HEK293 (cell line): ENCODE results near the gene PPEF2.

Experiments
- CTCF ChIP-seq: fragments of 450-650 bp; formaldehyde crosslinking; IDR thresholded peaks from 2 replicates; pipeline ENCODE4 v1.5.1; 2016; ENCODE audit warnings: missing biosample characterization, missing genetic modification characterization
- HOXD13 ChIP-seq: sonication (generic); formaldehyde crosslinking; IDR thresholded peaks from 2 replicates; pipeline ENCODE4 v1.8.0; 2022; ENCODE audit warnings: missing genetic modification reagents, borderline replicate concordance
- PBX3 ChIP-seq: sonication (generic); formaldehyde crosslinking; IDR thresholded peaks from 2 replicates; pipeline ENCODE4 v1.8.1; 2022; ENCODE audit warnings: mild to moderate bottlenecking, moderate library complexity, missing genetic modification reagents
- REST ChIP-seq: fragments of 450-650 bp; formaldehyde crosslinking; IDR thresholded peaks from 2 replicates; pipeline ENCODE4 v1.5.1; 2016; ENCODE audit warnings: missing biosample characterization, missing genetic modification characterization

GRCh38 chr4:75843596-75843995 is 58.7 kb downstream of the PPEF2 start:
- TF ChIP-seq CTCF (tag by site-specific recombination) (no peak), REST (tag by site-specific recombination) (no peak), PBX3 (CRISPR knock-in tag) (no peak), HOXD13 (no peak)
